Activated CD4-positive, alpha-beta T cell treated with anti-CD3 and anti-CD28 coated beads, Interleukin-2, amount 50 U/mL, for 4 hours (primary cell): ENCODE measurements around the gene RNF217.
"Not testable (repeated sequence)": the region's sequence is repeated elsewhere in the genome, so short reads cannot be mapped to it uniquely, and the experiment has no call there.

Source experiments
- DNase-seq, 2 experiments: peaks; one replicate each; pipeline ENCODE4 v3.0.0-alpha.2; 2020

RNF217 gene

GRCh38 chr6:125066964-125067363 is 104.7 kb downstream of the RNF217 start:
- no peak for DNase-seq

GRCh38 chr6:125067552-125067951 is 105.3 kb downstream of the RNF217 start:
- DNase-seq = no peak

- DNase-seq = no peak
Measured at GRCh38 chr6:125073071-125073470, 110.8 kb downstream of the RNF217 start.

GRCh38 chr6:125074120-125074519 is 111.9 kb downstream of the RNF217 start:
- no peak for DNase-seq

GRCh38 chr6:125075073-125075472 is 112.8 kb downstream of the RNF217 start:
- DNase-seq = not testable (repeated sequence)

GRCh38 chr6:125075741-125076481 is 113.7 kb downstream of the RNF217 start:
- DNase-seq = no peak

- DNase-seq = no peak
Measured at GRCh38 chr6:125076482-125076742, 114.2 kb downstream of the RNF217 start.

- no peak for DNase-seq
Measured at GRCh38 chr6:125077453-125077852, 115.2 kb downstream of the RNF217 start.

- no peak for DNase-seq
Measured at GRCh38 chr6:125078602-125079321, 116.5 kb downstream of the RNF217 start.

- DNase-seq = no peak
Measured at GRCh38 chr6:125082908-125083683, 120.9 kb downstream of the RNF217 start.

- no peak for DNase-seq
Measured at GRCh38 chr6:125083684-125083990, 121.4 kb downstream of the RNF217 start.

- no peak for DNase-seq
Measured at GRCh38 chr6:125086716-125087115, 124.5 kb downstream of the RNF217 start.

- DNase-seq = no peak
Measured at GRCh38 chr6:125088963-125089362, 126.7 kb downstream of the RNF217 start.

- no peak for DNase-seq
Measured at GRCh38 chr6:125094563-125094962, 132.3 kb downstream of the RNF217 start.

- no peak for DNase-seq
Measured at GRCh38 chr6:125095580-125096301, 133.5 kb downstream of the RNF217 start.

- no peak for DNase-seq
Measured at GRCh38 chr6:125097186-125097585, 134.9 kb downstream of the RNF217 start.

GRCh38 chr6:125098253-125098652 is 136.0 kb downstream of the RNF217 start:
- DNase-seq = no peak

GRCh38 chr6:125099211-125100073 is 137.2 kb downstream of the RNF217 start:
- no peak for DNase-seq

- no peak for DNase-seq
Measured at GRCh38 chr6:125100074-125100652, 137.9 kb downstream of the RNF217 start.

GRCh38 chr6:125101128-125101527 is 138.9 kb downstream of the RNF217 start:
- no peak for DNase-seq

- DNase-seq = no peak
Measured at GRCh38 chr6:125101631-125102030, 139.4 kb downstream of the RNF217 start.

- no peak for DNase-seq
Measured at GRCh38 chr6:125102411-125102810, 140.2 kb downstream of the RNF217 start.
